Spleen (tissue), 11 donors: ENCODE data around the gene KIF26B. TPM values are rescaled to one million over a fixed set of nuclear protein-coding genes. Genes with fewer than 3 reads are reported as not detected.

Experiments used
- DNase-seq: peaks from one replicate; pipeline ENCODE4 v3.0.0-alpha.2; 2020
- H3K27ac ChIP-seq, 8 donors: fragments of 200-600 bp; sonication (generic) in 7 of 8; 1 replicate in 4 of 8; 2 replicates in 4 of 8; pipeline versions ENCODE4 v1.5.0 to v1.8.0; 2016 to 2021; ENCODE audit warnings: inconsistent platforms in 4 of 8, mild to moderate bottlenecking in 4 of 8, moderate library complexity in 1 of 8
- H3K27me3 ChIP-seq, 7 donors: fragments of 200-600 bp; sonication (generic) in 6 of 7; replicated peaks in 1 of 7; 1 replicate in 4 of 7; 2 replicates in 3 of 7; pipeline versions ENCODE4 v1.5.0 to v1.8.0; 2016 to 2021; ENCODE audit warnings: inconsistent platforms in 3 of 7, mild to moderate bottlenecking in 1 of 7
- H3K36me3 ChIP-seq, 6 donors: fragments of 200-600 bp; sonication (generic) in 5 of 6; 1 replicate in 4 of 6; 2 replicates in 2 of 6; pipeline versions ENCODE4 v1.5.0 to v1.8.0; 2016 to 2021; ENCODE audit warnings: inconsistent platforms in 2 of 6
- H3K4me1 ChIP-seq, 6 donors: fragments of 200-600 bp; sonication (generic) in 5 of 6; 1 replicate in 3 of 6; 2 replicates in 3 of 6; pipeline versions ENCODE4 v1.5.0 to v1.8.0; 2016 to 2021; ENCODE audit warnings: inconsistent platforms in 3 of 6
- H3K4me3 ChIP-seq, 8 donors: fragments of 200-600 bp; sonication (generic) in 7 of 8; 1 replicate in 4 of 8; 2 replicates in 4 of 8; pipeline versions ENCODE4 v1.5.0 to v1.8.0; 2016 to 2021; ENCODE audit warnings: inconsistent platforms in 4 of 8, mild to moderate bottlenecking in 4 of 8, moderate library complexity in 2 of 8
- H3K9me3 ChIP-seq, 8 donors: fragments of 200-600 bp; sonication (generic) in 7 of 8; 1 replicate in 4 of 8; 2 replicates in 4 of 8; pipeline versions ENCODE4 v1.5.0 to v1.8.0; 2016 to 2021; ENCODE audit warnings: inconsistent platforms in 4 of 8
- CTCF ChIP-seq, 11 experiments: fragments of 200-600 bp in 7 of 11; fragments of 450-650 bp in 4 of 11; sonication (generic) in 4 of 11; IDR thresholded peaks in 8 of 11; conservative IDR thresholded peaks in 3 of 11; 1 replicate in 7 of 11; 2 replicates in 4 of 11; pipeline versions ENCODE4 v1.4.0 to v1.8.0; 2016 to 2021; ENCODE audit warnings: antibody characterized with exemption in 11 of 11, inconsistent platforms in 4 of 11, mild to moderate bottlenecking in 1 of 11
- POLR2A ChIP-seq, 3 donors: fragments of 450-650 bp; IDR thresholded peaks; one replicate each; pipeline ENCODE4 v1.5.1; 2017; ENCODE audit warnings: antibody characterized with exemption in 3 of 3, mild to moderate bottlenecking in 1 of 3
- POLR2AphosphoS5 ChIP-seq, 3 donors: sonication (generic); formaldehyde crosslinking; IDR thresholded peaks; one replicate each; pipeline ENCODE4 v1.5.1; 2017; ENCODE audit warnings: antibody characterized with exemption in 3 of 3
- WGBS, 5 donors: extraction: QIAGEN DNeasy Blood & Tissue Kit in 3 of 5; methylation state at CpG; one replicate each; pipeline versions ENCODE4 v1.1.5 to v1.1.7; 2013 to 2018; 5-methylcytosine and 5-hydroxymethylcytosine counted together
- intact Hi-C: fragments of 100-400 bp; cut with DNase I; formaldehyde crosslinking; loops from one replicate; pipeline ENCODE4 v1.15.0; 2023; ENCODE audit warnings: low total_unique reads
- polyA plus RNA-seq, 3 donors: library from polyadenylated mRNA; stranded (reverse); fragments of 200-250 nt; gene quantifications; one replicate each; pipeline ENCODE4 v1.2.1, GENCODE V29; 2013
- total RNA-seq, 7 donors: library from RNA; depleted of rRNA in 3 of 7; stranded (reverse); fragments of >200 nt in 3 of 7; fragmentation: NEBNext Ultra II Directional in 4 of 7; extraction: Animal tissue kit (Norgen Biotek cat#: 25700) in 4 of 7; gene quantifications; one replicate each; pipeline versions ENCODE4 v1.1.0 to v1.2.1, GENCODE V29; 2016 to 2021
- donor health status: healthy with polysubstance abuse.
- donor health status: DM: no; HTN: no; CAD: no; lungs with moderate emphysema.
- donor health status: DM: no; HTN: no; CAD: no.
- donor health status: Bipolar disorder and iron deficiency.
- donor health status: healthy.
- donor health status: DM: no; HTN: no; CAD: no.
- donor health status: DM: yes; HTN: yes; CAD: no.

KIF26B gene
- total and polyA plus RNA-seq, 10 donors = 0.07 to 4.5 (median 0.60) TPM; not detected in 1

- no peak for TF ChIP-seq POLR2A (IDR thresholded peaks at IDR 0.05)
- TF ChIP-seq POLR2AphosphoS5 (IDR thresholded peaks at IDR 0.05) = no peak
- TF ChIP-seq CTCF (IDR thresholded peaks at IDR 0.05 in 8 of 11, conservative IDR thresholded peaks at IDR 0.05 in 3 of 11) = no peak
- Histone ChIP-seq H3K36me3 (no peaks in the 10 kb centered on the region), H3K9me3 (no peaks in the 10 kb centered on the region), H3K27me3 (peaks cover 0 to 8% (median 0%) of the 10 kb centered on the region in 7 donors), H3K4me3 (no peak overlapping the region), H3K27ac (no peak overlapping the region), H3K4me1 (no peaks in the 10 kb centered on the region)
- no peak for DNase-seq
- intact Hi-C loops = no loop called here
- WGBS, 5 donors = 82 to 91% (median 85%) methylated on average over 13 to 14 of the region's 14 CpGs
Measured at GRCh38 chr1:245292141-245292540, 137.4 kb downstream of the KIF26B start.

- H3K4me1 ChIP-seq = no peaks in the 10 kb centered on the region
- H3K36me3 ChIP-seq = no peaks in the 10 kb centered on the region
- no peak for DNase-seq
- H3K4me3 ChIP-seq = no peak overlapping the region
- no peaks in the 10 kb centered on the region for H3K9me3 ChIP-seq
- H3K27me3 ChIP-seq = peaks cover 0 to 8% (median 0%) of the 10 kb centered on the region in 7 donors
- H3K27ac ChIP-seq = no peak overlapping the region
- 48 to 57% (median 55%) methylated on average over 6 of the region's 6 CpGs for WGBS, 5 donors
- intact Hi-C loops = no loop called here
- TF ChIP-seq POLR2AphosphoS5 (IDR thresholded peaks at IDR 0.05) (no peak), POLR2A (IDR thresholded peaks at IDR 0.05) (no peak), CTCF (IDR thresholded peaks at IDR 0.05 in 8 of 11, conservative IDR thresholded peaks at IDR 0.05 in 3 of 11) (no peak)
Measured at GRCh38 chr1:245292553-245292952, 137.8 kb downstream of the KIF26B start.

- no peaks in the 10 kb centered on the region for H3K9me3 ChIP-seq
- no peak for TF ChIP-seq POLR2AphosphoS5 (IDR thresholded peaks at IDR 0.05)
- no peak for TF ChIP-seq CTCF (IDR thresholded peaks at IDR 0.05 in 8 of 11, conservative IDR thresholded peaks at IDR 0.05 in 3 of 11)
- TF ChIP-seq POLR2A (IDR thresholded peaks at IDR 0.05) = no peak
- intact Hi-C loops = no loop called here
- no peak overlapping the region for H3K4me3 ChIP-seq
- H3K36me3 ChIP-seq = no peaks in the 10 kb centered on the region
- WGBS, 5 donors = 77 to 84% (median 82%) methylated on average over 5 of the region's 5 CpGs
- H3K4me1 ChIP-seq = no peaks in the 10 kb centered on the region
- peaks cover 0 to 8% (median 0%) of the 10 kb centered on the region in 7 donors for H3K27me3 ChIP-seq
- DNase-seq = no peak
- H3K27ac ChIP-seq = no peak overlapping the region
Measured at GRCh38 chr1:245294020-245294419, 139.2 kb downstream of the KIF26B start.

GRCh38 chr1:245298781-245299180 is 144.0 kb downstream of the KIF26B start:
- no peak for DNase-seq
- intact Hi-C loops = no loop called here
- WGBS, 5 donors = 82 to 92% (median 87%) methylated on average over 12 of the region's 12 CpGs

More at GRCh38 chr1:245298781-245299180, 144.0 kb downstream of the KIF26B start:
- TF ChIP-seq POLR2AphosphoS5 (IDR thresholded peaks at IDR 0.05) = no peak
- TF ChIP-seq POLR2A (IDR thresholded peaks at IDR 0.05) = no peak
- TF ChIP-seq CTCF (IDR thresholded peaks at IDR 0.05 in 8 of 11, conservative IDR thresholded peaks at IDR 0.05 in 3 of 11) = no peak
- Histone ChIP-seq H3K36me3 (no peaks in the 10 kb centered on the region), H3K4me3 (no peak overlapping the region), H3K27me3 (peaks cover 0 to 12% (median 0%) of the 10 kb centered on the region in 7 donors), H3K4me1 (no peaks in the 10 kb centered on the region), H3K9me3 (no peaks in the 10 kb centered on the region), H3K27ac (no peak overlapping the region)
